Measurements from ENCODE around the gene CFAP90.

GRCh38 chr5:7868427-7868772 is 17.5 kb upstream of the CFAP90 start:
- TF ChIP-seq CTCF (IDR thresholded peaks at IDR 0.05) (no peak), EP300 (IDR thresholded peaks at IDR 0.05) (no peak), POLR2AphosphoS5 (IDR thresholded peaks at IDR 0.05) (no peak)

All from sigmoid colon (tissue), 4 donors.